Measurements from ENCODE around the gene SFMBT2.
"Not testable (repeated sequence)": the region's sequence is repeated elsewhere in the genome, so short reads cannot be mapped to it uniquely, and the experiment has no call there.

SFMBT2 gene

GRCh38 chr10:7401782-7402181 lies 9.1 kb downstream of the SFMBT2 start:
- DNase-seq (ENCODE audit: low read depth in 1 of 2, low spot score in 1 of 2) = no peak

GRCh38 chr10:7401156-7401555 lies 9.7 kb downstream of the SFMBT2 start:
- DNase-seq (ENCODE audit: low read depth in 1 of 2, low spot score in 1 of 2) = no peak

- DNase-seq (ENCODE audit: low read depth in 1 of 2, low spot score in 1 of 2) = no peak
These were observed 10.6 kb downstream of the SFMBT2 start for GRCh38 chr10:7400068-7400715.

- DNase-seq (ENCODE audit: low read depth in 1 of 2, low spot score in 1 of 2) = no peak
These were observed 11.3 kb downstream of the SFMBT2 start for GRCh38 chr10:7399533-7399932.

GRCh38 chr10:7397049-7398035 lies 13.5 kb downstream of the SFMBT2 start:
- no peak for DNase-seq (ENCODE audit: low read depth in 1 of 2, low spot score in 1 of 2)

- DNase-seq (ENCODE audit: low read depth in 1 of 2, low spot score in 1 of 2) = not testable (repeated sequence)
These were observed 18.5 kb downstream of the SFMBT2 start for GRCh38 chr10:7392301-7392700.

- no peak for DNase-seq (ENCODE audit: low read depth in 1 of 2, low spot score in 1 of 2)
These were observed 19.1 kb downstream of the SFMBT2 start for GRCh38 chr10:7391748-7392147.

- DNase-seq (ENCODE audit: low read depth in 1 of 2, low spot score in 1 of 2) = not testable (repeated sequence)
These were observed 20.1 kb downstream of the SFMBT2 start for GRCh38 chr10:7390689-7391110.

GRCh38 chr10:7389844-7390243 lies 21.0 kb downstream of the SFMBT2 start:
- no peak for DNase-seq (ENCODE audit: low read depth in 1 of 2, low spot score in 1 of 2)

GRCh38 chr10:7389346-7389745 lies 21.5 kb downstream of the SFMBT2 start:
- no peak for DNase-seq (ENCODE audit: low read depth in 1 of 2, low spot score in 1 of 2)

GRCh38 chr10:7388602-7389001 lies 22.2 kb downstream of the SFMBT2 start:
- no peak for DNase-seq (ENCODE audit: low read depth in 1 of 2, low spot score in 1 of 2)

GRCh38 chr10:7388149-7388548 lies 22.7 kb downstream of the SFMBT2 start:
- not testable (repeated sequence) for DNase-seq (ENCODE audit: low read depth in 1 of 2, low spot score in 1 of 2)

GRCh38 chr10:7385114-7385513 lies 25.7 kb downstream of the SFMBT2 start:
- DNase-seq (ENCODE audit: low read depth in 1 of 2, low spot score in 1 of 2) = no peak

- no peak for DNase-seq (ENCODE audit: low read depth in 1 of 2, low spot score in 1 of 2)
These were observed 27.4 kb downstream of the SFMBT2 start for GRCh38 chr10:7383442-7383841.

- no peak for DNase-seq (ENCODE audit: low read depth in 1 of 2, low spot score in 1 of 2)
These were observed 30.1 kb downstream of the SFMBT2 start for GRCh38 chr10:7380704-7381241.

- no peak for DNase-seq (ENCODE audit: low read depth in 1 of 2, low spot score in 1 of 2)
These were observed 32.0 kb downstream of the SFMBT2 start for GRCh38 chr10:7378602-7379403.

GRCh38 chr10:7377614-7378248 lies 33.1 kb downstream of the SFMBT2 start:
- DNase-seq (ENCODE audit: low read depth in 1 of 2, low spot score in 1 of 2) = no peak

- DNase-seq (ENCODE audit: low read depth in 1 of 2, low spot score in 1 of 2) = no peak
These were observed 36.0 kb downstream of the SFMBT2 start for GRCh38 chr10:7374795-7375194.

GRCh38 chr10:7373039-7373438 lies 37.8 kb downstream of the SFMBT2 start:
- DNase-seq (ENCODE audit: low read depth in 1 of 2, low spot score in 1 of 2) = no peak

- no peak for DNase-seq (ENCODE audit: low read depth in 1 of 2, low spot score in 1 of 2)
These were observed 38.3 kb downstream of the SFMBT2 start for GRCh38 chr10:7372504-7372903.

GRCh38 chr10:7370511-7370910 lies 40.3 kb downstream of the SFMBT2 start:
- DNase-seq (ENCODE audit: low read depth in 1 of 2, low spot score in 1 of 2) = no peak
